ENCODE measurements around the gene HCN2.

Gene HCN2

DNA sequence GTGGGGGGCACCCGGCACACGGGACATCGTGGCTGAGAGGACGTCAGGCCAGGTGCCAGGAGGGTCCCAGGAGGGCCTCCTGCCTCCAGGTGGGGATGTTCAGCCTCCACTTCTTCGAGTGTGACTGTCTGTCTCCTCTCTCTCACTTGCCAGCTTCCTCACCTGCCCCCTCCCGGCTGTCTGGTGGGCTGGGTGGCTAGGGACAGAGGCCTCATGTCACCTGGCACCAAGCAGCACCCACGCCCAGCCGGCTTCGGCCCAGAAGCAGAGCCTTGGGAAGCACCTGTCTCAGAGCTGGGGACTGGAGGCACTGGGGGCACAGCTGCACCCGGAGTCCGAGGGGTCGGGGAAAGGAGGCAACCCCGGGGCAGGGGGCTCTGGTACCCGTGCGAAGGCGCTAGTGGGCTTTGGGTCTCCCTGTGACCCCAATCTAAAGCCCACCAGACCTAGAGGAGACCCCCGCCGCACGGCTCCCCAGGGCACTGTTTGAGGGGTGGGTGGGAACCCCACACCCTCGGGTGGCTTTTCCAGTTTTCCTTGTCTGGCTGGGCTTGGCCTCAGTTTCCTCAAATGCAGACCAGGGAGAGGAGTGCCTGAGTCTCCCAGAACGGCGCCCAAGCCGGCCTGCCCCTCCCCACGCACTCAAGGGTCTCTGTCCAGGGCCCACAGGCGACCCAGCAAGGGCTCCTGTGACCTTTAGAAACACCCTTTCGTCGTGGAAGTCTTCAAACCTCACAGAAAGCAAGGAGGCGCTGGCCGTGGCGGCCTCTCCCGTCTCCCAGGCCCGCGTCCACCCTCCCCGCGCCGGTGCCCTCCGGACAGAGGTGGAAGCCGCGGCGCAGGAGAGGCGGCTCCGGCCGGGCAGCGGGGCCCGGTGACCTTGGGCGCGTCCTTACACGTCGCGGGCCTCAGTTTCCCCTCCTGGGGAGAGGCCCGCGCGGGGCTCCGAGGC lies 664 bp upstream of the HCN2 start:
- 19 to 21% methylated on average over 40 to 42 of the region's 54 CpGs for WGBS, 2 experiments (ENCODE audit: insufficient coverage in 2 of 2)
- H3K4me1 ChIP-seq (ENCODE audit: control insufficient read depth, insufficient read depth, low read length, poor library complexity, severe bottlenecking) = peaks cover 6% of the 10 kb centered on the region
- H3K27ac ChIP-seq (ENCODE audit: low read depth, low read length, severe bottlenecking) = no peak overlapping the region
- no peaks in the 10 kb centered on the region for H3K9me3 ChIP-seq (ENCODE audit: control insufficient read depth, low read length)
- peaks cover 3% of the 10 kb centered on the region for H3K36me3 ChIP-seq (ENCODE audit: control insufficient read depth, insufficient read depth, low read length)
- peak overlapping the region; percentile 11 for H3K4me3 ChIP-seq (ENCODE audit: extremely low read depth, insufficient read depth, low read length, poor library complexity, severe bottlenecking)

GRCh38 chr19:590396-590745 lies 690 bp downstream of the HCN2 start:
- H3K4me3 ChIP-seq (ENCODE audit: extremely low read depth, insufficient read depth, low read length, poor library complexity, severe bottlenecking) = peak overlapping the region; percentile 8

DNA sequence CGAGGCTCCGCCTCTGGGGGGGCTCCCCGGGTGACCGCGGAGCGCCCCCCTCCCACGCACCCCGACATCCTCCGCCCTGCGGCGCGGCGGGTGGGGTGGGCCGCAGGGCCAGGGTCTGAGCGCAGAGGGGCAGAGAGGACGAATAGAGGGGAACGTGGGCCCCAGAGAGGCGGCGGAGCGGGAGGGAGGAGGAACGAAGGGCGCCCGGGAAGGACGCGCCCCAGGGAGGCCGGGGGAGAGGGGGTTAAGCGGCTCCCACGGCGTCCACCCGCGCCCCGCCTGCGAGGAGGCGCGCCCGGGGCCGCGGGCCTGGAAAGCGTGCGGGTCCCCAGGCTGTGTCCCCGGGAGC lies 1.0 kb downstream of the HCN2 start:
- Histone ChIP-seq H3K27ac (ENCODE audit: low read depth, low read length, severe bottlenecking) (no peak overlapping the region), H3K4me3 (ENCODE audit: extremely low read depth, insufficient read depth, low read length, poor library complexity, severe bottlenecking) (no peak overlapping the region), H3K36me3 (ENCODE audit: control insufficient read depth, insufficient read depth, low read length) (no peaks in the 10 kb centered on the region), H3K9me3 (ENCODE audit: control insufficient read depth, low read length) (no peaks in the 10 kb centered on the region), H3K4me1 (ENCODE audit: control insufficient read depth, insufficient read depth, low read length, poor library complexity, severe bottlenecking) (peaks cover 3% of the 10 kb centered on the region)
- WGBS, 2 experiments (ENCODE audit: insufficient coverage in 2 of 2) = 17% methylated on average over 24 to 35 of the region's 41 CpGs

More at GRCh38 chr19:590396-590745, 690 bp downstream of the HCN2 start:
- no peak overlapping the region for H3K27ac ChIP-seq (ENCODE audit: low read depth, low read length, severe bottlenecking)
- H3K9me3 ChIP-seq (ENCODE audit: control insufficient read depth, low read length) = no peaks in the 10 kb centered on the region
- 1 to 4% methylated on average over 45 to 47 of the region's 50 CpGs for WGBS, 2 experiments (ENCODE audit: insufficient coverage in 2 of 2)
- H3K4me1 ChIP-seq (ENCODE audit: control insufficient read depth, insufficient read depth, low read length, poor library complexity, severe bottlenecking) = peaks cover 6% of the 10 kb centered on the region
- no peaks in the 10 kb centered on the region for H3K36me3 ChIP-seq (ENCODE audit: control insufficient read depth, insufficient read depth, low read length)

DNA sequence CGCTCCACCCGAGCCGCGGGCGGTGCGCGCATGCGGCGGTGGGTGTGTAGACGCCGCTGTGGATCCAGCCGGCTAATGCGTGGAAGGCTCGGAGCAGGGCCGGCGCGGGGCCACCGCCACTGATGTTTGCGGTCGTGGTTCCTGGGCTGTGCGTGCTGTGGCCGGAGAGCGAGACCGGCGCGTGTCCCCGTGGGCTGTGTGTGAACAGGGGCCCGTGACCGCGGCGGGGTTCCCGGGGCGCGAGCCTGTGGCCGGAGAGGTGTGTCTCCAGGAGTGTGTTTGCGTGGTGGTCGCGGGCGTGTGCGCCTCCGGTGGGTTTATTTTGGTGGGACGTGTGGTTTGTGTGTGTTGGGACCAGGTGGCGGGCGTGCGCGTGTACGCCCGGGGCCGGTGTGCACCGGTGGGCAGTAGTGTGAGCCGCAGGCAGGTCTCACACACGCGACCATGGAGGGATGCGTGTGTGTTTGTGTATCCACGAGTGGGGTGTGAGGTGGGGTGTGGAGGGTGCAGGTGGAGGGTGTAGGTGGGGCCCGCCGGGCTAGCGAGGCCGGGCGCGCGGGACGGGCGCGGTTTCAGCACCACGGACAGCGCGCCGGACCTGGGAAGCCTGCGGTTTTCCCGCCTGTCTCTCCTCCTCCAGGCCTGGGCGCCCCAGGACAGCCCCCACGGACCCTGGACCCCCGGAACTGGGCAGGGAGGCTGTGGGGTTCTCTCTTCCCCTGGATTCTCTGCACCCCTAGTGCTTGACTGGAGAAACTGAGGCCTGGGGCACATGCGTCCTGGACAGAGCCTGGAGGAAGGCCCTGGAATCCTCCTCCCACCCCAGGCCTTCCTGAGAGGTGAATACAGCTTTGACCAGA lies 1.6 kb downstream of the HCN2 start:
- Histone ChIP-seq H3K4me1 (ENCODE audit: control insufficient read depth, insufficient read depth, low read length, poor library complexity, severe bottlenecking) (no peaks in the 10 kb centered on the region), H3K9me3 (ENCODE audit: control insufficient read depth, low read length) (no peaks in the 10 kb centered on the region), H3K4me3 (ENCODE audit: extremely low read depth, insufficient read depth, low read length, poor library complexity, severe bottlenecking) (no peak overlapping the region), H3K36me3 (ENCODE audit: control insufficient read depth, insufficient read depth, low read length) (no peaks in the 10 kb centered on the region), H3K27ac (ENCODE audit: low read depth, low read length, severe bottlenecking) (no peak overlapping the region)
- WGBS, 2 experiments (ENCODE audit: insufficient coverage in 2 of 2) = 36 to 49% methylated on average over 51 to 63 of the region's 75 CpGs

DNA sequence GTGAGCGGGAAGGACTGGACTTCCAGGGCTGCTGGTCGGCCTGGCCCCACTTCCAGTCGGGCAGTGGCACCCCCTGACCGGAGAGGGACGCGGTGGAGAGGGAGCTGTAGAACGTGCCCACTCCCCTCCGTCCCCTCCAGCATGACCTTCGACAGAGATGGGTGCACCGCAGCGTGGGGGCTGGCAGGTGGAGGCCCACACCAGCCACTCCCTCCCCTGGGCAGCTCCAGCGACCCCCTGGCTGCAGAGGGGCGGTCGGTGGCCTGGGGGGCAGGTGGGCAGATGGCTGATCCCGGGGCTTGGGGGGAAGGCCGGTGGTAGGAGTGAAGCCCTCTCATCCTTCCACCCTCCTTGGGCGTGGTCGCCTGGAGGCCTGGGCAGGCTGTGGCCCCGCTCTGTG lies 2.4 kb downstream of the HCN2 start:
- no peaks in the 10 kb centered on the region for H3K9me3 ChIP-seq (ENCODE audit: control insufficient read depth, low read length)
- no peaks in the 10 kb centered on the region for H3K4me1 ChIP-seq (ENCODE audit: control insufficient read depth, insufficient read depth, low read length, poor library complexity, severe bottlenecking)
- no peak overlapping the region for H3K27ac ChIP-seq (ENCODE audit: low read depth, low read length, severe bottlenecking)
- no peaks in the 10 kb centered on the region for H3K36me3 ChIP-seq (ENCODE audit: control insufficient read depth, insufficient read depth, low read length)
- 82 to 92% methylated on average over 12 to 13 of the region's 19 CpGs for WGBS, 2 experiments (ENCODE audit: insufficient coverage in 2 of 2)
- H3K4me3 ChIP-seq (ENCODE audit: extremely low read depth, insufficient read depth, low read length, poor library complexity, severe bottlenecking) = no peak overlapping the region

- 93 to 95% methylated on average over 14 to 18 of the region's 18 CpGs for WGBS, 2 experiments (ENCODE audit: insufficient coverage in 2 of 2)
- H3K36me3 ChIP-seq (ENCODE audit: control insufficient read depth, insufficient read depth, low read length) = no peaks in the 10 kb centered on the region
- H3K9me3 ChIP-seq (ENCODE audit: control insufficient read depth, low read length) = no peaks in the 10 kb centered on the region
- no peak overlapping the region for H3K4me3 ChIP-seq (ENCODE audit: extremely low read depth, insufficient read depth, low read length, poor library complexity, severe bottlenecking)
- H3K27ac ChIP-seq (ENCODE audit: low read depth, low read length, severe bottlenecking) = no peak overlapping the region
- no peaks in the 10 kb centered on the region for H3K4me1 ChIP-seq (ENCODE audit: control insufficient read depth, insufficient read depth, low read length, poor library complexity, severe bottlenecking)
Measured at GRCh38 chr19:593055-593454, 3.4 kb downstream of the HCN2 start.

DNA sequence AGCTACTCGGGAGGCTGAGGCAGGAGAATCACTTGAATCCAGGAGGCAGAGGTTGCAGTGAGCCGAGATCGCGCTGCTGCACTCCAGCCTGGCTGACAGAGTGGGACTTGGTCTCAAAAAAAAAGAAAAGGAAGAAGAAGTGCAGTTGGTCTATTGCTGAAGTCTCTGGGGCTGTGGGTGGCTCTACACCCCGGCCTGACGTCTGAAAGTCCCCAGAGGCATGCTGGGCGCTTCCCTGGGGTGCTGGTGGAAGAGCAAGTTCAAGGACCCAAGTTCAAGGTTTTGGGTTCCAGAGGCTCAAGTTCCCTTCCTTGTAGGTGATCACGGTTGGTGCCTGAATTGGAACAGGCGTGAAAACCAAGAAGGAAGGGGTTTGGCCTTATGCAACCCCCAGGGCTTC lies 3.8 kb downstream of the HCN2 start:
- H3K4me3 ChIP-seq (ENCODE audit: extremely low read depth, insufficient read depth, low read length, poor library complexity, severe bottlenecking) = no peak overlapping the region
- H3K36me3 ChIP-seq (ENCODE audit: control insufficient read depth, insufficient read depth, low read length) = no peaks in the 10 kb centered on the region
- H3K27ac ChIP-seq (ENCODE audit: low read depth, low read length, severe bottlenecking) = no peak overlapping the region
- H3K9me3 ChIP-seq (ENCODE audit: control insufficient read depth, low read length) = no peaks in the 10 kb centered on the region
- H3K4me1 ChIP-seq (ENCODE audit: control insufficient read depth, insufficient read depth, low read length, poor library complexity, severe bottlenecking) = no peaks in the 10 kb centered on the region
- WGBS, 2 experiments (ENCODE audit: insufficient coverage in 2 of 2) = 79 to 85% methylated on average over 9 of the region's 9 CpGs

GRCh38 chr19:594265-594870 lies 4.7 kb downstream of the HCN2 start:
- WGBS, 2 experiments (ENCODE audit: insufficient coverage in 2 of 2) = 85 to 88% methylated on average over 20 to 21 of the region's 24 CpGs
- no peaks in the 10 kb centered on the region for H3K4me1 ChIP-seq (ENCODE audit: control insufficient read depth, insufficient read depth, low read length, poor library complexity, severe bottlenecking)
- no peaks in the 10 kb centered on the region for H3K36me3 ChIP-seq (ENCODE audit: control insufficient read depth, insufficient read depth, low read length)
- H3K27ac ChIP-seq (ENCODE audit: low read depth, low read length, severe bottlenecking) = no peak overlapping the region
- H3K9me3 ChIP-seq (ENCODE audit: control insufficient read depth, low read length) = no peaks in the 10 kb centered on the region
- H3K4me3 ChIP-seq (ENCODE audit: extremely low read depth, insufficient read depth, low read length, poor library complexity, severe bottlenecking) = no peak overlapping the region

DNA sequence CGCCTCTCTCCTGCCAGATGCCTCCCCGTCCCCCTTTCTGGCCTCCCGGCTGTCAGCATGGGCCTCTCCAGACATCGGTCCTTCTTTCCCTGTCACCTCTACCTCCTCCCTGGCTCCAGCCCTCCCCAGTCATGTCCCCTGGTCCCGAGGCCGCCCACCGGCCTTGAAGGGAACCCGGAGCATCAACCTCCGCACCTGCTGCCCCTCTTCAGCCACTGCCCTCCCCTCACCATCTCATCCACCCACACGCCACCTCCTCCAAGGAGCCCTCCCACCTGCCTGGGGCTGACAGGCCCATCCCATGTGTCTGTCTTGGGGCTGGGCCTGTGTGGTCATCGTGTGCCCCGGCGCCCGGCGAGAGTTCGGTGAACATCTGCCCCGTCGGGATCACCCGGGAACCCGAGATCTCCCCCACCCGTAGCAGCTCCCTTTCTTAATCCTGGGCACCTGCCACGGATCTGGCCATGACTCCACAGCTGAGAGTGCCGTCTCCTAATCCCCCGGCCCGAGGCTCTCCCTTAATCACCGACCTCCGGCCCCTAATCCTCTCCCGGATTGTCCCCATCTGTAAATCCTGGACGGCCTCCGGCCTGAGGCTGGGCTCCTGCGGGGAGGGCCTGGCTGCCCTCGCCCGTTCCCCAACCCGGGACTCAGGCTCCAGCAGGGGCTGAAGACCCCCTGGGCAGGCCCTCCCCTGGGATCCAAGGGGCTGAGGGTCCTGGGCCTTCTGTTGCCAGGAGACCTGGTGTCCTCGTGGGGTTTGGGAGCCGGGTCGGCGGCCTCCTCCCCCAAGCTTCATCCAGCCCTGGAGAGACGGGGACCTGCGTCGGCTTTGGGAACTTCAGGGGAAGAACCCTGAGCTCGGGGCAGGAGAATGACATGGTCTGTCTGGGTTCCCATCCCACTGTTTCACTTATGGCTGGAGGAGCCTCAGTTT lies 5.9 kb downstream of the HCN2 start:
- H3K4me3 ChIP-seq (ENCODE audit: extremely low read depth, insufficient read depth, low read length, poor library complexity, severe bottlenecking) = no peak overlapping the region
- 82 to 86% methylated on average over 42 of the region's 42 CpGs for WGBS, 2 experiments (ENCODE audit: insufficient coverage in 2 of 2)
- no peaks in the 10 kb centered on the region for H3K36me3 ChIP-seq (ENCODE audit: control insufficient read depth, insufficient read depth, low read length)
- H3K27ac ChIP-seq (ENCODE audit: low read depth, low read length, severe bottlenecking) = no peak overlapping the region
- H3K4me1 ChIP-seq (ENCODE audit: control insufficient read depth, insufficient read depth, low read length, poor library complexity, severe bottlenecking) = no peaks in the 10 kb centered on the region
- H3K9me3 ChIP-seq (ENCODE audit: control insufficient read depth, low read length) = no peaks in the 10 kb centered on the region

- WGBS, 2 experiments (ENCODE audit: insufficient coverage in 2 of 2) = 89 to 93% methylated on average over 15 to 16 of the region's 16 CpGs
- no peak overlapping the region for H3K27ac ChIP-seq (ENCODE audit: low read depth, low read length, severe bottlenecking)
Measured at GRCh38 chr19:596263-596655, 6.6 kb downstream of the HCN2 start.

More at GRCh38 chr19:596263-596655, 6.6 kb downstream of the HCN2 start:
- no peaks in the 10 kb centered on the region for H3K4me1 ChIP-seq (ENCODE audit: control insufficient read depth, insufficient read depth, low read length, poor library complexity, severe bottlenecking)
- no peak overlapping the region for H3K4me3 ChIP-seq (ENCODE audit: extremely low read depth, insufficient read depth, low read length, poor library complexity, severe bottlenecking)
- H3K9me3 ChIP-seq (ENCODE audit: control insufficient read depth, low read length) = no peaks in the 10 kb centered on the region
- H3K36me3 ChIP-seq (ENCODE audit: control insufficient read depth, insufficient read depth, low read length) = no peaks in the 10 kb centered on the region

Measured in mesodermal cell (in vitro differentiated cells).